K562 (cell line): ENCODE measurements around the gene SLIT1. TPM values are rescaled to one million over a fixed set of nuclear protein-coding genes. Genes with fewer than 3 reads are reported as not detected.

ENCODE experiments used
- ATAC-seq: fragments of 200-7000 bp; cut with Tn5 transposase; 3 replicates; pipeline ENCODE4 v1.9.1; 2020; ENCODE audit warnings: moderate library complexity
- BruUV-seq: library from RNA; stranded (reverse); fragments of 400-500 nt; replicated peaks from 2 replicates; lab custom pipeline; 2021; lab: Mats Ljungman, UMichigan
- CTCF ChIA-PET: fragments of 300-600 bp; formaldehyde crosslinking; extraction: SDS; loops from one replicate; lab custom pipeline; 2021; ENCODE audit warnings: low intra/inter-chr PET ratio; lab: Yijun Ruan, JAX
- POLR2A ChIA-PET: fragments of 300-600, 350-650 bp; sonication (Branson Sonifier 250); formaldehyde crosslinking; extraction: SDS; loops from one replicate; lab custom pipeline; 2021; ENCODE audit warnings: antibody characterized with exemption, inconsistent platforms; lab: Yijun Ruan, JAX
- DNase-seq, 4 experiments: peaks; one replicate each; pipeline versions ENCODE4 v3.0.0 to v3.0.0-alpha.2; 2011 to 2018; ENCODE audit warnings: low spot score in 3 of 4, mixed read lengths in 3 of 4; ENCODE audit errors: extremely low read depth in 1 of 4
- FAIRE-seq: peaks from 2 replicates; lab custom pipeline; 2011; peaks lifted over from hg19 to GRCh38; lab: Jason Lieb, UNC
- H2AFZ ChIP-seq: 2 replicates; pipeline ENCODE4 v1.6.0; 2011; ENCODE audit warnings: low read depth, low read length, control low read depth, inconsistent platforms
- H3K27ac ChIP-seq: fragments of 200-600 bp; 3 replicates; pipeline ENCODE4 v1.8.0; 2011; ENCODE audit warnings: low read depth, mild to moderate bottlenecking, control low read depth, inconsistent platforms, low read length, moderate library complexity, mixed read lengths; ENCODE audit errors: extremely low read depth
- H3K27me3 ChIP-seq, 2 experiments: fragments of 300-600 bp in 1 of 2; 2 replicates in 1 of 2; 3 replicates in 1 of 2; pipeline versions ENCODE4 v1.6.0 to v1.8.0; 2011; ENCODE audit warnings: inconsistent platforms in 2 of 2, low read length in 2 of 2, mild to moderate bottlenecking in 1 of 2, mixed read lengths in 1 of 2, moderate library complexity in 1 of 2; ENCODE audit not compliant: control insufficient read depth in 2 of 2, insufficient read depth in 2 of 2
- H3K36me3 ChIP-seq: fragments of 300-600 bp; 3 replicates; pipeline ENCODE4 v1.8.0; 2011; ENCODE audit warnings: mild to moderate bottlenecking, low read length, inconsistent platforms; ENCODE audit not compliant: control insufficient read depth, insufficient read depth
- H3K4me1 ChIP-seq, 2 experiments: fragments of 200-600 bp in 1 of 2; replicated peaks in 1 of 2; 2 replicates in 1 of 2; 3 replicates in 1 of 2; pipeline versions ENCODE4 v1.5.1 to v1.8.0; 2011; ENCODE audit warnings: inconsistent platforms in 2 of 2, low read length in 2 of 2, mild to moderate bottlenecking in 1 of 2, mixed read lengths in 1 of 2, moderate library complexity in 1 of 2; ENCODE audit not compliant: control insufficient read depth in 2 of 2, insufficient read depth in 2 of 2
- H3K4me2 ChIP-seq: 2 replicates; pipeline ENCODE4 v1.6.1; 2011; ENCODE audit warnings: low read length, control low read depth, inconsistent platforms, mixed read lengths; ENCODE audit not compliant: insufficient read depth
- H3K4me3 ChIP-seq: fragments of 200-600 bp; sonication (generic), shearing (Covaris generic); 2 replicates; pipeline ENCODE4 v1.5.1; 2016; ENCODE audit warnings: control low read depth, inconsistent platforms
- H3K79me2 ChIP-seq: fragments of 200-600 bp; 3 replicates; pipeline ENCODE4 v1.8.0; 2011; ENCODE audit warnings: low read length, inconsistent platforms; ENCODE audit not compliant: control insufficient read depth, insufficient read depth
- H3K9ac ChIP-seq, 2 experiments: 2 replicates each; pipeline versions ENCODE4 v1.6.0 to v1.6.1; 2011; ENCODE audit warnings: low read depth in 2 of 2, low read length in 2 of 2, control low read depth in 1 of 2, inconsistent platforms in 1 of 2, mild to moderate bottlenecking in 1 of 2, mixed read lengths in 1 of 2; ENCODE audit not compliant: insufficient read depth in 1 of 2
- H3K9me1 ChIP-seq: one replicate; pipeline ENCODE4 v1.6.0; 2011; ENCODE audit warnings: inconsistent platforms, mild to moderate bottlenecking, low read length, moderate library complexity; ENCODE audit not compliant: control insufficient read depth, insufficient read depth
- H3K9me3 ChIP-seq: replicated peaks from 2 replicates; pipeline ENCODE4 v1.5.1; 2011; ENCODE audit warnings: low read depth, low read length, inconsistent platforms; ENCODE audit not compliant: control insufficient read depth, insufficient read depth
- H4K20me1 ChIP-seq: replicated peaks from 2 replicates; pipeline ENCODE4 v1.6.1; 2011; ENCODE audit warnings: low read length, inconsistent platforms, mixed read lengths; ENCODE audit not compliant: control insufficient read depth, insufficient read depth
- ID3 ChIP-seq, 2 experiments: fragments of 250-450 bp in 1 of 2; fragments of 450-650 bp in 1 of 2; sonication (Bioruptor Pico) in 1 of 2; IDR thresholded peaks; 2 replicates each; pipeline versions ENCODE4 v1.6.1 to v1.8.0; 2016 to 2021; ENCODE audit warnings: mild to moderate bottlenecking in 2 of 2, moderate library complexity in 2 of 2, missing compliant biosample characterization in 1 of 2, missing genetic modification characterization in 1 of 2
- LCOR ChIP-seq: sonication (generic); formaldehyde crosslinking; IDR thresholded peaks from 2 replicates; pipeline ENCODE4 v1.8.0; 2022; ENCODE audit warnings: mild to moderate bottlenecking, missing genetic modification reagents
- MTA3 ChIP-seq: fragments of 450-650 bp; formaldehyde crosslinking; IDR thresholded peaks from 2 replicates; pipeline ENCODE4 v1.6.1; 2017; ENCODE audit warnings: mild to moderate bottlenecking, borderline replicate concordance
- NUFIP1 ChIP-seq: fragments of 450-650 bp; IDR thresholded peaks from 2 replicates; pipeline ENCODE4 v1.6.1; 2018; ENCODE audit not compliant: partially characterized antibody
- POLR2AphosphoS5 ChIP-seq: IDR thresholded peaks from 2 replicates; pipeline ENCODE4 v1.6.1; 2011; ENCODE audit warnings: mild to moderate bottlenecking, low read depth, low read length, moderate library complexity; ENCODE audit not compliant: control insufficient read depth, insufficient read depth
- POLR3A ChIP-seq: IDR thresholded peaks from 2 replicates; pipeline ENCODE4 v1.6.1; 2011; ENCODE audit warnings: borderline replicate concordance, mild to moderate bottlenecking, moderate library complexity; ENCODE audit not compliant: insufficient read length, insufficient read depth; ENCODE audit errors: extremely low read depth
- RFX5 ChIP-seq: IDR thresholded peaks from 2 replicates; pipeline ENCODE4 v1.6.1; 2011; ENCODE audit warnings: low read depth, mild to moderate bottlenecking, improper control_type of control experiment, low read length
- ZEB2 ChIP-seq: fragments of 450-650 bp; IDR thresholded peaks from 2 replicates; pipeline ENCODE4 v1.6.1; 2016
- ZNF224 ChIP-seq: sonication (generic); formaldehyde crosslinking; IDR thresholded peaks from 2 replicates; pipeline ENCODE4 v1.8.0; 2022; ENCODE audit warnings: mild to moderate bottlenecking, missing genetic modification reagents
- ZNF311 ChIP-seq: fragments of 250-450 bp; sonication (Bioruptor Pico); IDR thresholded peaks from 2 replicates; pipeline ENCODE4 v1.4.0; 2020; ENCODE audit warnings: mild to moderate bottlenecking, moderate library complexity
- ZNF318 ChIP-seq, 2 experiments: fragments of 450-650 bp; IDR thresholded peaks; 2 replicates each; pipeline ENCODE4 v1.6.1; 2016; ENCODE audit warnings: mild to moderate bottlenecking in 2 of 2, borderline replicate concordance in 1 of 2, low read depth in 1 of 2, moderate library complexity in 1 of 2
- WGBS: fragments of 100-300 bp; shearing (Covaris generic); methylation state at CpG from one replicate; pipeline ENCODE4 v1.1.6; 2016; ENCODE audit warnings: low coverage, mixed read lengths; ENCODE audit not compliant: insufficient coverage; ENCODE audit errors: missing lambda C conversion rate; 5-methylcytosine and 5-hydroxymethylcytosine counted together
- in situ Hi-C: fragments of 300-500 bp; cut with MboI; formaldehyde crosslinking; loops from 4 replicates; pipeline ENCODE4 v1.15.0; 2018; ENCODE audit warnings: inconsistent platforms, mixed read lengths
- intact Hi-C: fragments of 100-400 bp; cut with micrococcal nuclease; formaldehyde crosslinking; loops from 2 replicates; pipeline ENCODE4 v1.14.2; 2022
- polyA plus RNA-seq, 8 experiments: library from polyadenylated mRNA; depleted of rRNA in 4 of 8; stranded (reverse) in 5 of 8; unstranded in 3 of 8; fragments of >200 nt; fragmentation: Nextera tagmentation in 2 of 8; fragmentation: Illumina TruSeq in 1 of 8; extraction: Ambion mirVana in 2 of 8; extraction: Trizol in 1 of 8; gene quantifications; 2 replicates each; pipeline versions ENCODE4 v1.2.1 to v1.2.3, GENCODE V29; 2011 to 2014; ENCODE audit warnings: inconsistent platforms in 1 of 8, missing spikeins in 1 of 8
- total RNA-seq, 7 experiments: library from RNA; depleted of rRNA in 6 of 7; stranded (reverse); fragments of >200 nt in 6 of 7; fragmentation: Illumina TruSeq in 2 of 7; extraction: Trizol in 2 of 7; gene quantifications; 2 replicates each; pipeline versions ENCODE4 v1.2.1 to v1.2.3, GENCODE V29; 2011 to 2021; ENCODE audit warnings: low replicate concordance in 1 of 7
- TF ChIP-seq, protein P1 (sequence below): IDR thresholded peaks from 3 replicates; pipeline ENCODE4 v1.6.1; 2011; ENCODE audit warnings: borderline replicate concordance, mild to moderate bottlenecking; ENCODE audit not compliant: insufficient read length, insufficient read depth

The SLIT1 gene
- total and polyA plus RNA-seq, 9 of the 15 experiments (the other 6 are each of a cell fraction or from before 2014, with no cell fraction given): 0.01 to 0.11 (median 0.04) TPM; not detected in 3

GRCh38 chr10:96978621-96979154, 207.1 kb downstream of the SLIT1 start:
- POLR2A ChIA-PET: no interaction called here
- DNase-seq (no peak), FAIRE-seq (no peak), ATAC-seq (no peak)
- TF ChIP-seq NUFIP1 (no peak), ZEB2 (no peak), RFX5 (no peak), POLR3A (no peak), LCOR (CRISPR knock-in tag) (no peak), MTA3 (no peak), ZNF224 (CRISPR knock-in tag) (no peak), ZNF318 (IDR thresholded peaks at IDR 0.05; ENCODE audit: borderline replicate concordance in 1 of 2, low read depth in 1 of 2) (no peak), ZNF311 (no peak), ID3 (CRISPR knock-in tag; IDR thresholded peaks at IDR 0.05) (no peak), ID3 (tag; IDR thresholded peaks at IDR 0.05) (no peak), POLR2AphosphoS5 (no peak)
- TF ChIP-seq, protein P1, sequence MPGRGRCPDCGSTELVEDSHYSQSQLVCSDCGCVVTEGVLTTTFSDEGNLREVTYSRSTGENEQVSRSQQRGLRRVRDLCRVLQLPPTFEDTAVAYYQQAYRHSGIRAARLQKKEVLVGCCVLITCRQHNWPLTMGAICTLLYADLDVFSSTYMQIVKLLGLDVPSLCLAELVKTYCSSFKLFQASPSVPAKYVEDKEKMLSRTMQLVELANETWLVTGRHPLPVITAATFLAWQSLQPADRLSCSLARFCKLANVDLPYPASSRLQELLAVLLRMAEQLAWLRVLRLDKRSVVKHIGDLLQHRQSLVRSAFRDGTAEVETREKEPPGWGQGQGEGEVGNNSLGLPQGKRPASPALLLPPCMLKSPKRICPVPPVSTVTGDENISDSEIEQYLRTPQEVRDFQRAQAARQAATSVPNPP: no peak
- no peaks in the 10 kb centered on the region for H3K27me3 ChIP-seq
- no peaks in the 10 kb centered on the region for H3K9me3 ChIP-seq
- H3K36me3 ChIP-seq: peaks cover 15% of the 10 kb centered on the region; the same call in 2 of the 3 replicates
- no TSS peak for BruUV-seq
- in situ Hi-C loops (no loop called here), intact Hi-C loops (no loop called here)
- CTCF ChIA-PET: no interaction called here
- no peak overlapping the region for H3K9ac ChIP-seq
- WGBS: 70% methylated on average over 3 of the region's 3 CpGs
- no peaks in the 10 kb centered on the region for H4K20me1 ChIP-seq
- no peak overlapping the region for H3K4me2 ChIP-seq
- H3K4me1 ChIP-seq: no peaks in the 10 kb centered on the region; a peak in 2 of 5 replicates
- H3K4me3 ChIP-seq: no peak overlapping the region
- no peak overlapping the region for H3K27ac ChIP-seq
- no peaks in the 10 kb centered on the region for H3K9me1 ChIP-seq
- H2AFZ ChIP-seq: no peak overlapping the region
- no peaks in the 10 kb centered on the region for H3K79me2 ChIP-seq
